GM12873 (cell line): ENCODE measurements around the gene FSTL5.

Experiments
- CTCF ChIP-seq: IDR thresholded peaks from 2 replicates; pipeline ENCODE4 v1.5.1; 2012; ENCODE audit warnings: low read depth, mild to moderate bottlenecking, moderate library complexity, low read length, control low read depth; ENCODE audit not compliant: insufficient read depth; ENCODE audit errors: missing control alignments

Gene FSTL5

GRCh38 chr4:161343569-161343950 is 820.2 kb downstream of the FSTL5 start:
- no peak for TF ChIP-seq CTCF

DNA sequence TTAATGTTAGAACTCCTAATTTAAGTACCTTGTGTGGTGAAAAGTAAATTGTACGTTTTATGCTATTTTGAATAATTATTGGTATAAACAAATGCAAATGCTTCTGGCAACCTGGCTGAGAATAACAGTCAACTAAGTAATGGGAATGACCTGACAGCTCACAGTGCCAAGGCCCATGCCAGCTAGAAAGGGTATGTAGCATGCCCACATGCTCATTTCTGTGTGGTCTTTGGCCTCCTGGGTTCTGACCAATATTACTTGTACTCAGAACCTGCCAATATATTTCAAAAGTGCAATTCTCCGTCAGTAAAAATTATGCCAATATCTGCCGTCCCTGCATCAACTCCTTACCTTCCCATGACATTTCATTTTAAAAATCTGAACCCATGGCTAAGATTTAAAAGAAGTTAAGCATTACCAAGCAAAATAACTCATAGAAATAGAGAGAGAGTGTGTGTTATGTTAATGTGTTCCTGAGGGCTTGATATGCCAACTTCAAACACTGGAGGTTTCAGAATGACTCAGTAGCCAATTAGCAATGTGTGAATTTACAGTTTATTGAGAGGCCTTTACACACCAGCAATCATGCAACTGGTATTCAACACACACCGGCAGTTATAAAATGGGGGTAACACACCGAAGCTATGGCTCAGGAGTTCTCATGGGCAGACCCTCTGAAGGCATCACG is 820.8 kb downstream of the FSTL5 start:
- no peak for TF ChIP-seq CTCF

DNA sequence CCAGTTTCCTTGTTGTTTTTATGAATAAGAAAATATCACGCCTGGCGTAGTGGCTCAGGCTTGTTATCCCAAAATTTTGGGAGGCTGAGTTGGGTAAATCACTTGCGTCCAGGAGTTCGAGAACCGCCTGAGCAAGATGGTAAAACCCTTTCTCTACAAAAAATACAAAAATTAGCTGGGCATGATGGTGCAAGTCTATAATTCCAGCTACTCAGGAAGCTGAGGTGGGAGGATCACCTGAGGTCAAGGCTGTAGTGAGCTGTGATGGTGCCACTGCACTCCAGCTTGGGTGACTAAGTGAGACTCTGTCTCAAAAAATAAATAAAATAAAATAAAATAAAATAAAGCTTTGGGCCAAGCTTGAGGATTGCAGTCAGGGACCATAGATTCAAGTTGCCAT is 827.2 kb downstream of the FSTL5 start:
- no peak for TF ChIP-seq CTCF

DNA sequence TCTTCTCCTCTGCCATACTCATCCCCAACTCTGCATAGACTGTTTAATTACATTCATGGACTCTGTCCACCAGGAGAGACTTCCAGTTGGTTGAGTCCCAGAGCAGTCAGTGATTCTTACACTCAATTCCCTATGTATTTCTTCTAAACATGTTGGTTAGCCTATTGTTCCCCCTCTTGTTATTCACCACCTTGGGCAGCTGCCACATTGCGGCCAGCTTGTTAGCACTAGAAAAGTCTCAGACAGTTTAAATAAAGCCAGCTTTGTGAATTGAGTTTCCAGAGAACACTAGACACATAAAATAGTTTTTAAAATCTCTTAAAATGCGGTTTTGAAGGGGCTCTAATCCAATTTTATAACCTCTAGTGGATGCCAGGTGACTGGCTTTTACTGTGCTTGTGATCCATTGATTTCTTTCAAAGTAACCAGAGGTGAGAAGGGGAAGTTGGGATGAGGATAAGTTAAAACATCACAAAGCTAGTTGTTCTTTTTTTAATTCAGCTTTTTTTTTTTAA is 827.7 kb downstream of the FSTL5 start:
- TF ChIP-seq CTCF, result no peak
